Esophagus muscularis mucosa (tissue), 4 donors: ENCODE data around the gene GPX2. TPM values are rescaled to one million over a fixed set of nuclear protein-coding genes. Genes with fewer than 3 reads are reported as not detected.

Experiments
- DNase-seq: peaks from one replicate; pipeline ENCODE4 v3.0.0-alpha.2; 2017; ENCODE audit errors: extremely low spot score
- H3K27ac ChIP-seq, 4 donors: fragments of 200-600 bp; sonication (generic); replicated peaks in 1 of 4; 1 replicate in 3 of 4; 2 replicates in 1 of 4; pipeline ENCODE4 v1.5.1; 2016 to 2019; ENCODE audit warnings: mild to moderate bottlenecking in 1 of 4
- H3K27me3 ChIP-seq, 4 donors: fragments of 200-600 bp; sonication (generic); one replicate each; pipeline versions ENCODE4 v1.5.1 to v1.6.0; 2016 to 2019
- H3K36me3 ChIP-seq, 4 donors: fragments of 200-600 bp; sonication (generic); one replicate each; pipeline ENCODE4 v1.5.1; 2016 to 2019
- H3K4me1 ChIP-seq, 4 donors: fragments of 200-600 bp; sonication (generic); one replicate each; pipeline ENCODE4 v1.5.1; 2016 to 2019
- H3K4me3 ChIP-seq, 4 donors: fragments of 200-600 bp; sonication (generic); 1 replicate in 2 of 4; 2 replicates in 2 of 4; pipeline ENCODE4 v1.5.1; 2016 to 2019; ENCODE audit warnings: mild to moderate bottlenecking in 4 of 4, moderate library complexity in 1 of 4
- H3K9me3 ChIP-seq, 4 donors: fragments of 200-600 bp; sonication (generic); 1 replicate in 3 of 4; 2 replicates in 1 of 4; pipeline ENCODE4 v1.5.1; 2016 to 2019
- EP300 ChIP-seq: sonication (generic); formaldehyde crosslinking; IDR thresholded peaks from one replicate; pipeline ENCODE4 v1.6.1; 2017; ENCODE audit warnings: antibody characterized with exemption
- POLR2A ChIP-seq: fragments of 450-650 bp; IDR thresholded peaks from one replicate; pipeline ENCODE4 v1.6.1; 2017; ENCODE audit warnings: antibody characterized with exemption, moderate library complexity, mild to moderate bottlenecking, low read depth
- POLR2AphosphoS5 ChIP-seq, 2 donors: sonication (generic); formaldehyde crosslinking; IDR thresholded peaks; one replicate each; pipeline ENCODE4 v1.6.1; 2017; ENCODE audit warnings: antibody characterized with exemption in 2 of 2
- WGBS: methylation state at CpG from one replicate; pipeline ENCODE4 v1.1.5; 2018; 5-methylcytosine and 5-hydroxymethylcytosine counted together
- intact Hi-C: fragments of 100-400 bp; cut with DNase I; formaldehyde crosslinking; loops from one replicate; pipeline ENCODE4 v1.15.1; 2023
- small RNA-seq, 3 donors: library from RNA; depleted of rRNA; stranded (forward); fragments of <200 nt; gene quantifications; one replicate each; pipeline ENCODE3, GENCODE V24; 2016
- total RNA-seq, 4 donors: library from RNA; depleted of rRNA; stranded (reverse); fragments of >200 nt; gene quantifications; one replicate each; pipeline versions ENCODE4 v1.1.0 to v1.2.1, GENCODE V29; 2016
- TF ChIP-seq, protein P1 (sequence below), 3 experiments: fragments of 200-600 bp in 2 of 3; fragments of 450-650 bp in 1 of 3; sonication (generic) in 2 of 3; IDR thresholded peaks; one replicate each; pipeline ENCODE4 v1.5.1; 2017 to 2019; ENCODE audit warnings: antibody characterized with exemption in 3 of 3, mild to moderate bottlenecking in 2 of 3, moderate library complexity in 1 of 3

Gene GPX2
- total RNA-seq, 4 donors from 2014 or later = not detected

DNA sequence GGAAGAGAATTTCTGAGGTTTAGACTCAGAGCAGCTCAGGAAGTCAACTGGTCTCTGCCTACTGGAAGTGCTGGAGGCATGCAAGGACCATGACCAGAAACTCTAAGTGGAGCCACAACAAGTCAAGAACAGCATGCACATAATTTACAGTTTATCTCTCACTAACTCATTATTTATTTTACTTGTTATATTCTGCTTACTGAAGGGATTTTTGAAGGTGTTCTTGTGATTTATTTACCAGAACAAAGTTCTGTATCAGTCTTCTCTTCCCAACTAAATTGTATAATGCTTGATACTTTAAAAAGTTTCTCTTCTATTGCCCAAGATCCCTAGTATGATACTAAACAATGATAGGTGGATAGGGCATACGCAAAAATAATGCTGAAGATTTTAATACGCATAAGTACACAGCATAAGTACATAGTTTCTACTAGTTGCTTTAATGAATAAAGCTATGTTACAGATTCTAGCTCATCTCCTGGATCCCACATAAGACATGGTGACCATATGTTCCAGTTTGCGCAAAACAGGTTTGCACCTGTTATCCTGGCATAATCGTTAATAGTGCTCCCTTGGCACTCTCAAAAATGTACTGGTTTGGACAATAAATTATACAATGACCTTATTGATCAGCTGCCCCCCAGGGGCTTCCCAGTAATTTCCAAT, 51.2 kb downstream of the GPX2 start:
- intact Hi-C loops = no loop called here
- 92% methylated on average over 4 of the region's 4 CpGs for WGBS
- Histone ChIP-seq H3K27me3 (peaks cover 0 to 24% (median 0%) of the 10 kb centered on the region in 4 donors), H3K36me3 (no peaks in the 10 kb centered on the region), H3K27ac (no peak overlapping the region), H3K4me3 (no peak overlapping the region), H3K4me1 (no peaks in the 10 kb centered on the region), H3K9me3 (no peaks in the 10 kb centered on the region)
- no peak for DNase-seq
- no peak for TF ChIP-seq POLR2AphosphoS5 (IDR thresholded peaks at IDR 0.05)
- TF ChIP-seq POLR2A = no peak
- TF ChIP-seq EP300 = no peak
- TF ChIP-seq, protein P1, sequence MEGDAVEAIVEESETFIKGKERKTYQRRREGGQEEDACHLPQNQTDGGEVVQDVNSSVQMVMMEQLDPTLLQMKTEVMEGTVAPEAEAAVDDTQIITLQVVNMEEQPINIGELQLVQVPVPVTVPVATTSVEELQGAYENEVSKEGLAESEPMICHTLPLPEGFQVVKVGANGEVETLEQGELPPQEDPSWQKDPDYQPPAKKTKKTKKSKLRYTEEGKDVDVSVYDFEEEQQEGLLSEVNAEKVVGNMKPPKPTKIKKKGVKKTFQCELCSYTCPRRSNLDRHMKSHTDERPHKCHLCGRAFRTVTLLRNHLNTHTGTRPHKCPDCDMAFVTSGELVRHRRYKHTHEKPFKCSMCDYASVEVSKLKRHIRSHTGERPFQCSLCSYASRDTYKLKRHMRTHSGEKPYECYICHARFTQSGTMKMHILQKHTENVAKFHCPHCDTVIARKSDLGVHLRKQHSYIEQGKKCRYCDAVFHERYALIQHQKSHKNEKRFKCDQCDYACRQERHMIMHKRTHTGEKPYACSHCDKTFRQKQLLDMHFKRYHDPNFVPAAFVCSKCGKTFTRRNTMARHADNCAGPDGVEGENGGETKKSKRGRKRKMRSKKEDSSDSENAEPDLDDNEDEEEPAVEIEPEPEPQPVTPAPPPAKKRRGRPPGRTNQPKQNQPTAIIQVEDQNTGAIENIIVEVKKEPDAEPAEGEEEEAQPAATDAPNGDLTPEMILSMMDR (IDR thresholded peaks at IDR 0.05) = no peak

DNA sequence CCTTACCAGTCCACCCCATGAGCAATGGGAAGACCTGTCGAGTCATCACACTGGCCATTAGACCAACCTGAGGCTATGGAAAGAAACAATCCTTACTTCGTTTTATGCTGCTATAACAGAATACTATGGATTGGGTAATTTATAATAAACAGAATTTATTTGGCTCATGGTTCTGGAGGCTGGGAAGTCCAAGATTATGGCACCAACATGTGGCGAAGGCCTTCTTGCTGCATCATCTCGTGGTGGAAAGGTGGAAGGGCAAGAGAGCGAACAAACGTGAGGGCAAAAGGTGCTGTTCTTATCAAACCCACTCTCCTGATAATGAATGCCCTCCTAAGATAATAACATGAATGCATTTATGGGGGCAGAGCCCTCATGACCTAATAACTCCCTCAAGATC, 53.2 kb downstream of the GPX2 start:
- WGBS = 93% methylated on average over 6 of the region's 6 CpGs
- Histone ChIP-seq H3K27me3 (peaks cover 0 to 28% (median 0%) of the 10 kb centered on the region in 4 donors), H3K27ac (no peak overlapping the region), H3K4me1 (no peaks in the 10 kb centered on the region), H3K4me3 (no peak overlapping the region), H3K36me3 (no peaks in the 10 kb centered on the region), H3K9me3 (no peaks in the 10 kb centered on the region)
- no peak for DNase-seq
- intact Hi-C loops = no loop called here
- TF ChIP-seq EP300 = no peak
- TF ChIP-seq POLR2A = no peak
- TF ChIP-seq, protein P1 (IDR thresholded peaks at IDR 0.05) = no peak
- TF ChIP-seq POLR2AphosphoS5 (IDR thresholded peaks at IDR 0.05) = no peak

Small RNAs within 50 kb of the gene (small RNA-seq; reads per million reads assigned to genes)
- gene RPPH1-2P = 0 reads per million in 3 donors

Other genes starting within 250 kb of the GPX2 start
- gene PLEKHG3, start 238.3 kb downstream of the GPX2 start, total RNA-seq = 10 to 100 TPM; 21.7 to 66.7 (median 35.1) TPM
- 1 to 10 TPM in 3 of 4 donors, under 1 TPM in 1; 0.83 to 2.5 (median 1.8) TPM for gene SPTB, start 62.8 kb downstream of the GPX2 start, total RNA-seq
- 100 to 1,000 TPM in 3 of 4 donors, 10 to 100 TPM in 1; 67.0 to 138 (median 107) TPM for gene CHURC1, start 28.3 kb downstream of the GPX2 start, total RNA-seq
- 10 to 100 TPM in 1 of 4 donors, 1 to 10 TPM in 3; 3.7 to 11.4 (median 7.1) TPM for gene RAB15, start 29.6 kb upstream of the GPX2 start, total RNA-seq
- 10 to 100 TPM; 10.3 to 20.7 (median 15.5) TPM for gene FNTB, start 44.1 kb upstream of the GPX2 start, total RNA-seq
- 10 to 100 TPM; 69.3 to 88.0 (median 77.4) TPM for gene MAX, start 159.8 kb upstream of the GPX2 start, total RNA-seq